RWPE1 (cell line): Measurements from ENCODE around the gene MAP4K3.

Experiments used
- CTCF ChIA-PET: fragments of 350-600 bp; sonication (Branson Sonifier 250); formaldehyde crosslinking; extraction: SDS; loops from one replicate; lab custom pipeline; 2021; lab: Yijun Ruan, JAX
- POLR2A ChIA-PET: fragments of 400-600 bp; formaldehyde crosslinking; extraction: SDS; loops from one replicate; lab custom pipeline; 2020; ENCODE audit warnings: antibody characterized with exemption; ENCODE audit not compliant: low non-redundant PET; lab: Yijun Ruan, JAX
- DNase-seq: peaks from one replicate; pipeline ENCODE4 v3.0.0; 2012; ENCODE audit warnings: low spot score
- H3K27ac ChIP-seq: fragments of 450-650 bp; 2 replicates; pipeline ENCODE4 v1.5.1; 2017
- TF ChIP-seq, protein P1 (sequence below): fragments of 450-650 bp; conservative IDR thresholded peaks from 2 replicates; pipeline ENCODE4 v1.5.1; 2017; ENCODE audit warnings: low read depth, mild to moderate bottlenecking

MAP4K3 gene

GRCh38 chr2:39448169-39448502 is 11.1 kb upstream of the MAP4K3 start:
- H3K27ac ChIP-seq = no peak overlapping the region
- DNase-seq = no peak
- ChIA-PET CTCF (interaction anchor here (0.6 kb wide), 1 partner anchor 104 kb away, joined by 3 read pairs; no protein-coding TSS in a partner anchor), POLR2A (no interaction called here)
- TF ChIP-seq, protein P1, sequence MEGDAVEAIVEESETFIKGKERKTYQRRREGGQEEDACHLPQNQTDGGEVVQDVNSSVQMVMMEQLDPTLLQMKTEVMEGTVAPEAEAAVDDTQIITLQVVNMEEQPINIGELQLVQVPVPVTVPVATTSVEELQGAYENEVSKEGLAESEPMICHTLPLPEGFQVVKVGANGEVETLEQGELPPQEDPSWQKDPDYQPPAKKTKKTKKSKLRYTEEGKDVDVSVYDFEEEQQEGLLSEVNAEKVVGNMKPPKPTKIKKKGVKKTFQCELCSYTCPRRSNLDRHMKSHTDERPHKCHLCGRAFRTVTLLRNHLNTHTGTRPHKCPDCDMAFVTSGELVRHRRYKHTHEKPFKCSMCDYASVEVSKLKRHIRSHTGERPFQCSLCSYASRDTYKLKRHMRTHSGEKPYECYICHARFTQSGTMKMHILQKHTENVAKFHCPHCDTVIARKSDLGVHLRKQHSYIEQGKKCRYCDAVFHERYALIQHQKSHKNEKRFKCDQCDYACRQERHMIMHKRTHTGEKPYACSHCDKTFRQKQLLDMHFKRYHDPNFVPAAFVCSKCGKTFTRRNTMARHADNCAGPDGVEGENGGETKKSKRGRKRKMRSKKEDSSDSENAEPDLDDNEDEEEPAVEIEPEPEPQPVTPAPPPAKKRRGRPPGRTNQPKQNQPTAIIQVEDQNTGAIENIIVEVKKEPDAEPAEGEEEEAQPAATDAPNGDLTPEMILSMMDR = no peak

DNA sequence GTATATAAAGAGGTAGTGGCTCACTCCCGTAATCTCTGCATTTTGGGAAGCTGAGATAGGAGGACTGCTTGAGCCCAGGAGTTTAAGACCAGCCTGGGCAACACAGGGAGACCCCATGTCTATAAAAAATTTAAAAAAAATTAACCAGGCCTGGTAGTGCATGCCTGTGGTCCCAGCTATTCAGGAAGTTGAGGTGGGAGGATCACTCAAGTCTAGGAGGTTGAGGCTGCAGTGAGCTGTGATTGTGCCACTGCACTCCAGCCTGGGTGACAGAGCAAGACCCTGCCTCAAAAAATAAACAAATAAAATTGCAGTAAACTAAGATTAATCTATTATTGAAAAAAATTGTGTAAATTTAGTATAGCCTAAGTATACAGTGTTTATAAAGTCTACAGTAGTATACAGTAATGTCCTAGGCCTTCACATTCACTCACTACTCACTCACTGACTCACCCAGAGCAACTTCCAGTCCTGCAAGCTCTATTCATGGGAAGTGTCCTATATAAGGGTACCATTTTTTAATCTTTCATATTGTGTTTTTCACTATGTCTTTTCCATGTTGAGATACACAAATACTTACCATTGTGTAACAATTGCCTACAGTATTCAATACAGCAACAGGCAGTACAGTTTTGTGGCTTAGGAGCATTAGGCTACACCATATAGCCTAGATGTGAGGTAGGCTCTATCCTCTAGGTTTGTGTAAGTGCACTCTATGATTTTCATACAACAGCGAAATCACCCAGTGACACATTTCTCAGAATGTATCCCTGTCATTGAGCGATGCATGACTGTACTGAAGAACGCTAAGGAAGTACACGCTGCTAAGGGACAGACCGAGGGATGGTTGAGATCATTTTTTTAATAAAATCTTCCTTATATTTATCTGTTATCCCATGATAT is 10.4 kb upstream of the MAP4K3 start:
- no peak overlapping the region for H3K27ac ChIP-seq
- TF ChIP-seq, protein P1 = no peak
- ChIA-PET CTCF (interaction anchor here (0.6 to 0.7 kb wide), 2 partner anchors 104 to 319 kb away, joined by 3 to 6 read pairs; no protein-coding TSS in a partner anchor), POLR2A (no interaction called here)
- DNase-seq = no peak

DNA sequence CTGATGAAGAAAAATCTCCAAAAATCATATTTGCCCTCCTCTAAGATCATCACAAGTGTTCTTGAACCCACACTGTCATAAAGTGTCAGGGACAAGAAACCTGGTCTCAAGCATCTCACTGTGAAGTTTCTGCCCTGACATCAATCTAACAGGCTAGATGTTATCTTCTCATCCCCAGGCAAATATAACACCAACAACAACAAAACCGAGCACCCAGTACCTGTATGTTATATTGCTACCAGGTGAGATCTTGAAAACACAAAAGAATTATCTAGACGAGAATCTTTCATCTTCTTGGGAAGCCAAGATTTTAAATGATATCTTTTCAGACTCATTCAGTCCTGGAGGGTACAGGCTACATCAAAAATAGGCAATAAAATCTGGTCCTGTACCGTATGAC is 8.8 kb upstream of the MAP4K3 start:
- H3K27ac ChIP-seq = no peak overlapping the region
- POLR2A ChIA-PET = no interaction called here
- TF ChIP-seq, protein P1 = no peak
- no peak for DNase-seq
- CTCF ChIA-PET = no interaction called here

DNA sequence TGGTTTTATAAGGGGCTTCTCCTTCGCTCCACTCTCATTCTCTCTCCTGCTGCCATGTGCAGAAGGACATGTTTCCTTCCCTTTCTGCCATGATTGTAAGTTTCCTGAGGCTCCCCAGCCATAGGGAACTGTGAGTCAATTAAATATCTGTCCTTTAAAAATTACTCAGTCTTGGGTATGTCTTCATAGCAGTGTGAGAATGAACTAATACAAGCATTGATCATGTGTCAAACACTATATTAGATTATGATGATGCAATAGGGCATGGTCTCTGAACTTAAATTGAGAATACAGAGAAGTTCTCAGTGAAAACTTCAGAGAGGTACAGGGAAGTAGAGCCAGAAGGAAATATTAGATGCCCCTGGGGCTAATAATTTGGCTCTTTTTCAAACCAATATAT is 5.9 kb upstream of the MAP4K3 start:
- TF ChIP-seq, protein P1 = no peak
- ChIA-PET CTCF (no interaction called here), POLR2A (no interaction called here)
- DNase-seq = no peak
- H3K27ac ChIP-seq = no peak overlapping the region

GRCh38 chr2:39437522-39438296 is 624 bp upstream of the MAP4K3 start:
- POLR2A ChIA-PET = interaction anchor here (0.6 to 0.7 kb wide), 3 partner anchors 24 to 42 kb away, joined by 3 read pairs; no protein-coding TSS in a partner anchor
- CTCF ChIA-PET = interaction anchor here (0.6 to 0.8 kb wide), 3 partner anchors 36 to 1329 kb away, joined by 3 to 4 read pairs (median 4); no protein-coding TSS in a partner anchor
- TF ChIP-seq, protein P1 = no peak
- DNase-seq = peak; percentile 76
- H3K27ac ChIP-seq = peak overlapping the region; percentile 88

DNA sequence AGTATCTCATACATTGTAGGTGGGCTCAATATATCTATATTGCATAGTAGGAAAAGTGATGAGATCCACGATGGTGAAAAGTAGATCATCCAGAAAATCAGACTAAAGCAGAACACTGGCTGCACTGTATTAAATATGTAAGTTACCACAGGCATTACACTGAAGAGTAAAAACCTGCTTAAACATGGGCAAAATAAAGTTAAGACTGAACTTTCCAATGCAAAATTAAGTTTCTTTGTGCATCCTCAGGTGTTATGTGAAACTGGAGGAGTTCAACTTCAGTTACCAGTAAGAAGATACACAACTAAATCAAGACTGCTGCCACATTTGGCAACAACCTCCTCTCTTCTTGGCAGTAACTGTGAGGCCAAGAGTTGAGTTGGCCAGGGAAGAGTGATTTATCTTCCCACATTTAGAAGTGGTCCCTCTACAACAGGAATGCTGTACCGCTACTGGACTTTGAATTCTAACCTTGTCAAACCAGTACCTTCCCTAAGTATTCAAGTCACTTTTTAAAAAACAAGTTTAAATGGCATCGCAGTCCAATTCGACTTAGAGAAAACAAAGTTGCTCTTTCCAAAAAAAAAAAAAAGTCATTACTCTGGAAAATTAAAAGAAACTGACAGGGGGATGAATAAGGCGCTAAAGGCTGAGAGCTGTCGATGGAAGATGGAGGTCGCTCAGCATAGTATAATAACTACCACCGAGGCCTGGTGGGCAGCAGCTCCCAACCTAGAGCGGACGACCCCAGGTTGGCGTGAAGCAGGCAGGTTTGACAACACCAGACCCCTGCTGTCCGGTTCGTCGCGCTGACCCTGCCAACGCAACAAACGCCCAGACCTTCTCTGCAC is 1.1 kb downstream of the MAP4K3 start:
- DNase-seq = peak; percentile 13
- CTCF ChIA-PET = interaction anchor here (0.7 kb wide), 1 partner anchor 60 kb away, joined by 4 read pairs; no protein-coding TSS in a partner anchor
- POLR2A ChIA-PET = no interaction called here
- TF ChIP-seq, protein P1 = no peak
- peak overlapping the region; percentile 88 for H3K27ac ChIP-seq
